K562 (cell line): ENCODE results near the gene MAP7D1. TPM values are rescaled to one million over a fixed set of nuclear protein-coding genes. Genes with fewer than 3 reads are reported as not detected.

Experiments
- CREB1 ChIP-seq, 2 experiments: sonication (generic) in 1 of 2; formaldehyde crosslinking in 1 of 2; IDR thresholded peaks; 2 replicates each; pipeline versions ENCODE4 v1.6.1 to v1.8.0; 2012 to 2022; ENCODE audit warnings: inconsistent platforms in 1 of 2, mild to moderate bottlenecking in 1 of 2, missing genetic modification reagents in 1 of 2, moderate library complexity in 1 of 2
- GATAD2B ChIP-seq: fragments of 450-650 bp; IDR thresholded peaks from 2 replicates; pipeline ENCODE4 v1.6.1; 2017; ENCODE audit warnings: mild to moderate bottlenecking, borderline replicate concordance
- LARP7 ChIP-seq: fragments of 450-650 bp; IDR thresholded peaks from 2 replicates; pipeline ENCODE4 v1.6.1; 2016
- MNT ChIP-seq, 2 experiments: fragments of 450-650 bp; conservative IDR thresholded peaks; 2 replicates each; pipeline ENCODE4 v1.6.1; 2017; ENCODE audit warnings: mild to moderate bottlenecking in 2 of 2, moderate library complexity in 2 of 2
- PHF21A ChIP-seq: fragments of 450-650 bp; IDR thresholded peaks from 2 replicates; pipeline ENCODE4 v1.6.1; 2017; ENCODE audit warnings: low read depth, borderline replicate concordance
- POLR2B ChIP-seq: fragments of 450-650 bp; IDR thresholded peaks from 2 replicates; pipeline ENCODE4 v1.6.1; 2018; ENCODE audit warnings: low read depth; ENCODE audit not compliant: partially characterized antibody
- RHOXF2B ChIP-seq: fragments of 250-450 bp; sonication (Bioruptor Pico); conservative IDR thresholded peaks from 2 replicates; pipeline ENCODE4 v1.5.1; 2021
- SMAD4 ChIP-seq: fragments of 250-450 bp; sonication (Bioruptor Pico); conservative IDR thresholded peaks from 2 replicates; pipeline ENCODE4 v1.8.0; 2021; ENCODE audit warnings: inconsistent platforms, mild to moderate bottlenecking, moderate library complexity
- ZBTB49 ChIP-seq: sonication (generic); formaldehyde crosslinking; IDR thresholded peaks from 2 replicates; pipeline ENCODE4 v1.8.0; 2022; ENCODE audit warnings: missing genetic modification reagents, mild to moderate bottlenecking, borderline replicate concordance
- ZNF436 ChIP-seq: fragments of 250-450, 450-650 bp; sonication (Bioruptor Pico); formaldehyde crosslinking; IDR thresholded peaks from 2 replicates; pipeline ENCODE4 v1.7.0; 2020; ENCODE audit warnings: mild to moderate bottlenecking
- ZNF695 ChIP-seq: fragments of 450-650 bp; formaldehyde crosslinking; IDR thresholded peaks from 2 replicates; pipeline ENCODE4 v1.4.0; 2020; ENCODE audit warnings: mild to moderate bottlenecking, moderate library complexity
- ZNF696 ChIP-seq: fragments of 250-450 bp; sonication (Bioruptor Pico); conservative IDR thresholded peaks from 2 replicates; pipeline ENCODE4 v1.4.0; 2020; ENCODE audit warnings: mild to moderate bottlenecking, moderate library complexity
- polyA plus RNA-seq, 8 experiments: library from polyadenylated mRNA; depleted of rRNA in 4 of 8; stranded (reverse) in 5 of 8; unstranded in 3 of 8; fragments of >200 nt; fragmentation: Nextera tagmentation in 2 of 8; fragmentation: Illumina TruSeq in 1 of 8; extraction: Ambion mirVana in 2 of 8; extraction: Trizol in 1 of 8; gene quantifications; 2 replicates each; pipeline versions ENCODE4 v1.2.1 to v1.2.3, GENCODE V29; 2011 to 2014; ENCODE audit warnings: inconsistent platforms in 1 of 8, missing spikeins in 1 of 8
- total RNA-seq, 7 experiments: library from RNA; depleted of rRNA in 6 of 7; stranded (reverse); fragments of >200 nt in 6 of 7; fragmentation: Illumina TruSeq in 2 of 7; extraction: Trizol in 2 of 7; gene quantifications; 2 replicates each; pipeline versions ENCODE4 v1.2.1 to v1.2.3, GENCODE V29; 2011 to 2021; ENCODE audit warnings: low replicate concordance in 1 of 7

Gene MAP7D1
- total and polyA plus RNA-seq, 9 of the 15 experiments (the other 6 are each of a cell fraction or from before 2014, with no cell fraction given), result 3.6 to 108 (median 34.5) TPM

DNA sequence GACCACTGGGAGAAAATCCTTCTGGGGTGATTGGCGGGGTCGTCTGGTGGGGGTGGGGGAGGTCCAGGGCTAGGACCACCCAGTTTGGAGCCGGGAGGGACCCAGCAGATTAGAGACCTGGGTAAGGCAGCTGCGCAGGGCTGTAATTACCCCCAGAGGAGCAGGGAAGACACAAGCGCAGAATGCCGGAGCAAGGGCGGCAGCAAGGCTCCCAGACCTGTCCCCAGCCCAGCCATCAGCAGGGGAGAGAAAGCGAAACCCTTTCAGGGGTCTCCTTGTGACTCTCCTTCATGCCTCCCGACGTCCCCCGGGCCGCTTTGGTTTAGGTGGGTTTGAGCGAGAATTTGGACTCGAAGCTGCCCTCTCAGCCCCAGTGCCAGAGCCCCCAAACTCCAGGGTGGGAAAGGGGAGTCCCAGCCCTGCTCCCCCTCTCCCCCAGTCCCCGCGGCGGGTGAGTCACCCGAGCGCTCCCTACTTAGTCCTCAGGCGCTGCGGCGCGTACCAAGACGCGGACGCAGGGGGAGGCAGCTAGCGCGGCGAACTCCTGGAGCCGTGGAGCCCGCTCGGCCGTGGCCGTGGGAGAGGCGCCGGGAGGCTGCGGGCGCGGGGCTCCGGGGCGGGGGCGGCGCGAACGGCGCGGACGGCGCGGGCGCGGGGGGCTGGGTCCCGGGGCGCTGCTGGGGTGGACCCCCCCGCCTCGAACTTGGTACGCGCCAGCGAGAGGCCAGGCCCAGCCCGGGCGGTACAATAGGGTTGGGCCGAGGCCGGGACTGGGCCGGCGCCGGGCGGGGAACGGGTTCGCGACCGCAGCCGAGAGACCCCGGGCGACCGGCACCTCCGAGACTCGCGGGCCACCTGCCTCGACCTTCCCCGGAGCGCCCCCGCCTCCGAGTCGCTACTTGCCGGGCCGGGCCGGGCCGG lies at the start of gene MAP7D1 (continued):
- no peak for TF ChIP-seq ZBTB49 (CRISPR knock-in tag)
- peak; percentile 11 for TF ChIP-seq SMAD4 (CRISPR knock-in tag)
- TF ChIP-seq MNT (conservative IDR thresholded peaks at IDR 0.05), result peak in 1 of 2 experiments; percentile 49; a peak in 1 of 4 replicates
- TF ChIP-seq ZNF436 (CRISPR knock-in tag), result peak; percentile 68; the same call in 1 of the 2 replicates
- TF ChIP-seq ZNF696 (CRISPR knock-in tag), result no peak
- peak; percentile 97 for TF ChIP-seq GATAD2B
- no peak for TF ChIP-seq ZNF695 (CRISPR knock-in tag)
- no peak for TF ChIP-seq LARP7
- peak; percentile 88 for TF ChIP-seq POLR2B
- TF ChIP-seq PHF21A, result 0 out of 2 replicates have a peak, but pooled peaks have one; percentile 57
- TF ChIP-seq CREB1 (IDR thresholded peaks at IDR 0.05), result 0 out of 2 replicates have a peak, but pooled peaks have one; percentile 5
- TF ChIP-seq CREB1 (CRISPR knock-in tag; IDR thresholded peaks at IDR 0.05), result no peak
- TF ChIP-seq RHOXF2B (CRISPR knock-in tag), result no peak
